ENCODE measurements around the gene SLC4A5.
"Not testable (repeated sequence)": the region's sequence is repeated elsewhere in the genome, so short reads cannot be mapped to it uniquely, and the experiment has no call there.

SLC4A5 gene

GRCh38 chr2:74262681-74263080 is 80.5 kb downstream of the SLC4A5 start:
- DNase-seq, result no peak

GRCh38 chr2:74261204-74261864 is 81.9 kb downstream of the SLC4A5 start:
- no peak for DNase-seq

- DNase-seq, result no peak
These were observed 82.7 kb downstream of the SLC4A5 start for GRCh38 chr2:74260495-74260894.

- DNase-seq, result no peak
These were observed 83.5 kb downstream of the SLC4A5 start for GRCh38 chr2:74259733-74260132.

GRCh38 chr2:74259191-74259590 is 84.0 kb downstream of the SLC4A5 start:
- no peak for DNase-seq

- DNase-seq, result no peak
These were observed 87.5 kb downstream of the SLC4A5 start for GRCh38 chr2:74255660-74256213.

- DNase-seq, result no peak
These were observed 89.3 kb downstream of the SLC4A5 start for GRCh38 chr2:74253971-74254310.

- no peak for DNase-seq
These were observed 89.8 kb downstream of the SLC4A5 start for GRCh38 chr2:74253306-74253970.

GRCh38 chr2:74252862-74253261 is 90.4 kb downstream of the SLC4A5 start:
- DNase-seq, result no peak

- no peak for DNase-seq
These were observed 91.2 kb downstream of the SLC4A5 start for GRCh38 chr2:74252036-74252435.

GRCh38 chr2:74250189-74250631 is 93.0 kb downstream of the SLC4A5 start:
- no peak for DNase-seq

GRCh38 chr2:74249406-74250122 is 93.7 kb downstream of the SLC4A5 start:
- no peak for DNase-seq

GRCh38 chr2:74246496-74247195 is 96.6 kb downstream of the SLC4A5 start:
- DNase-seq, result no peak

- DNase-seq, result no peak
These were observed 98.9 kb downstream of the SLC4A5 start for GRCh38 chr2:74244286-74244685.

- no peak for DNase-seq
These were observed 100.7 kb downstream of the SLC4A5 start for GRCh38 chr2:74242354-74243071.

- DNase-seq, result no peak
These were observed 103.9 kb downstream of the SLC4A5 start for GRCh38 chr2:74239346-74239745.

GRCh38 chr2:74238879-74239278 is 104.3 kb downstream of the SLC4A5 start:
- DNase-seq, result no peak

- no peak for DNase-seq
These were observed 108.2 kb downstream of the SLC4A5 start for GRCh38 chr2:74235041-74235440.

GRCh38 chr2:74233648-74234047 is 109.6 kb downstream of the SLC4A5 start:
- DNase-seq, result no peak

- no peak for DNase-seq
These were observed 110.8 kb downstream of the SLC4A5 start for GRCh38 chr2:74232426-74232825.

GRCh38 chr2:74229865-74230264 is 113.4 kb downstream of the SLC4A5 start:
- not testable (repeated sequence) for DNase-seq

GRCh38 chr2:74228772-74229171 is 114.4 kb downstream of the SLC4A5 start:
- DNase-seq, result no peak

All from cortex of kidney (tissue), 1 donor.